ENCODE results near the gene CCL3. TPM values are rescaled to one million over a fixed set of nuclear protein-coding genes. Genes with fewer than 3 reads are reported as not detected.
"Not testable (repeated sequence)": the region's sequence is repeated elsewhere in the genome, so short reads cannot be mapped to it uniquely, and the experiment has no call there.

CCL3 gene
- total and polyA plus RNA-seq, 7 experiments from 2014 or later = 1.6 to 72.5 (median 44.0) TPM; not detected in 2

GRCh38 chr17:36103401-36103975 lies 13.5 kb upstream of the CCL3 start, which contains the start of gene CCL4:
Gene CCL4 (plus strand): TSS chr17:36103827. CDS start chr17:36103906, 79 bp downstream.
- H3K4me3 ChIP-seq (ENCODE audit: low read length) = peak within 1 kb of the TSS; percentile 4
- H3K27ac ChIP-seq (ENCODE audit: low read depth, low read length); POLR2A ChIA-PET; H3K9me3 ChIP-seq (ENCODE audit: control insufficient read depth in 2 of 3, low read length in 3 of 3); H3K9me3 Mint-ChIP-seq; CTCF ChIA-PET; H3K36me3 ChIP-seq (ENCODE audit: control insufficient read depth in 2 of 3, insufficient read depth in 3 of 3, low read length in 3 of 3); DNase-seq; H3K27me3 ChIP-seq (ENCODE audit: control insufficient read depth in 2 of 2, insufficient read depth in 2 of 2, low read length in 2 of 2); H3K36me3 Mint-ChIP-seq; intact Hi-C loops (cut with micrococcal nuclease): not testable (repeated sequence)
- Mint-ChIP-seq H3K4me3 (peak within 1 kb of the TSS in 4 of 10 donors; percentile 30 to 83 (median 46)), H3K4me1 (peaks cover 0 to 17% (median 5%) of the 10 kb centered on the region in 7 donors), H3K27me3 (peaks cover 19 to 39% (median 26%) of the 10 kb centered on the region in 5 donors), H3K27ac (peak within 1 kb of the TSS in 3 of 9 donors; percentile 34 to 82 (median 35))
- peaks cover 0 to 43% of the 10 kb centered on the region in 2 donors for H3K4me1 ChIP-seq (ENCODE audit: control insufficient read depth in 2 of 2, insufficient read depth in 2 of 2, low read length in 2 of 2)
- ATAC-seq = peak; percentile 83

GRCh38 chr17:36099004-36099403 lies 9.1 kb upstream of the CCL3 start:
- H3K27me3 ChIP-seq (ENCODE audit: control insufficient read depth in 2 of 2, insufficient read depth in 2 of 2, low read length in 2 of 2); H3K36me3 Mint-ChIP-seq; CTCF ChIA-PET; DNase-seq; POLR2A ChIA-PET; H3K27ac Mint-ChIP-seq; intact Hi-C loops (cut with micrococcal nuclease); H3K36me3 ChIP-seq (ENCODE audit: control insufficient read depth in 2 of 3, insufficient read depth in 3 of 3, low read length in 3 of 3); H3K9me3 ChIP-seq (ENCODE audit: control insufficient read depth in 2 of 3, low read length in 3 of 3); H3K4me3 Mint-ChIP-seq; ATAC-seq; H3K9me3 Mint-ChIP-seq; H3K27ac ChIP-seq (ENCODE audit: low read depth, low read length); H3K4me3 ChIP-seq (ENCODE audit: low read length): not testable (repeated sequence)
- H3K4me1 ChIP-seq (ENCODE audit: control insufficient read depth in 2 of 2, insufficient read depth in 2 of 2, low read length in 2 of 2) = peaks cover 0 to 28% of the 10 kb centered on the region in 2 donors
- Mint-ChIP-seq H3K4me1 (peaks cover 0 to 12% (median 0%) of the 10 kb centered on the region in 7 donors), H3K27me3 (peaks cover 12 to 24% (median 17%) of the 10 kb centered on the region in 5 donors)

- Mint-ChIP-seq H3K27me3 (peaks cover 14 to 34% (median 18%) of the 10 kb centered on the region in 5 donors), H3K4me1 (peaks cover 0 to 12% (median 0%) of the 10 kb centered on the region in 7 donors), H3K4me3 (no peak overlapping the region), H3K27ac (no peak overlapping the region), H3K36me3 (no peaks in the 10 kb centered on the region), H3K9me3 (peaks cover 0 to 3% (median 0%) of the 10 kb centered on the region in 11 donors)
- Histone ChIP-seq H3K27ac (ENCODE audit: low read depth, low read length) (no peak overlapping the region), H3K36me3 (ENCODE audit: control insufficient read depth in 2 of 3, insufficient read depth in 3 of 3, low read length in 3 of 3) (no peaks in the 10 kb centered on the region), H3K4me1 (ENCODE audit: control insufficient read depth in 2 of 2, insufficient read depth in 2 of 2, low read length in 2 of 2) (peaks cover 0 to 17% of the 10 kb centered on the region in 2 donors), H3K9me3 (ENCODE audit: control insufficient read depth in 2 of 3, low read length in 3 of 3) (no peaks in the 10 kb centered on the region), H3K4me3 (ENCODE audit: low read length) (no peak overlapping the region), H3K27me3 (ENCODE audit: control insufficient read depth in 2 of 2, insufficient read depth in 2 of 2, low read length in 2 of 2) (no peaks in the 10 kb centered on the region)
- CTCF ChIA-PET = no interaction called here
- ATAC-seq (no peak), DNase-seq (no peak)
- POLR2A ChIA-PET = no interaction called here
- intact Hi-C loops (cut with micrococcal nuclease) = no loop called here
These were observed 6.0 kb upstream of the CCL3 start for GRCh38 chr17:36095992-36096391.

- DNase-seq (no peak), ATAC-seq (no peak)
- no peaks in the 10 kb centered on the region for H3K36me3 Mint-ChIP-seq
- Histone ChIP-seq H3K27ac (ENCODE audit: low read depth, low read length) (no peak overlapping the region), H3K27me3 (ENCODE audit: control insufficient read depth in 2 of 2, insufficient read depth in 2 of 2, low read length in 2 of 2) (no peaks in the 10 kb centered on the region), H3K4me3 (ENCODE audit: low read length) (no peak overlapping the region), H3K36me3 (ENCODE audit: control insufficient read depth in 2 of 3, insufficient read depth in 3 of 3, low read length in 3 of 3) (no peaks in the 10 kb centered on the region), H3K9me3 (ENCODE audit: control insufficient read depth in 2 of 3, low read length in 3 of 3) (no peaks in the 10 kb centered on the region), H3K4me1 (ENCODE audit: control insufficient read depth in 2 of 2, insufficient read depth in 2 of 2, low read length in 2 of 2) (peaks cover 0 to 27% of the 10 kb centered on the region in 2 donors)
- intact Hi-C loops (cut with micrococcal nuclease) = no loop called here
- peaks cover 0 to 22% (median 0%) of the 10 kb centered on the region in 7 donors for H3K4me1 Mint-ChIP-seq
- ChIA-PET POLR2A (no interaction called here), CTCF (no interaction called here)
- H3K4me3 Mint-ChIP-seq = no peak overlapping the region
- H3K27me3 Mint-ChIP-seq = peaks cover 15 to 40% (median 26%) of the 10 kb centered on the region in 5 donors
- peaks cover 0 to 3% (median 0%) of the 10 kb centered on the region in 11 donors for H3K9me3 Mint-ChIP-seq
- H3K27ac Mint-ChIP-seq = no peak overlapping the region
These were observed 4.8 kb upstream of the CCL3 start for GRCh38 chr17:36094746-36095145.

- Histone ChIP-seq H3K4me3 (ENCODE audit: low read length) (no peak overlapping the region), H3K27ac (ENCODE audit: low read depth, low read length) (no peak overlapping the region), H3K36me3 (ENCODE audit: control insufficient read depth in 2 of 3, insufficient read depth in 3 of 3, low read length in 3 of 3) (no peaks in the 10 kb centered on the region), H3K27me3 (ENCODE audit: control insufficient read depth in 2 of 2, insufficient read depth in 2 of 2, low read length in 2 of 2) (no peaks in the 10 kb centered on the region), H3K9me3 (ENCODE audit: control insufficient read depth in 2 of 3, low read length in 3 of 3) (no peaks in the 10 kb centered on the region), H3K4me1 (ENCODE audit: control insufficient read depth in 2 of 2, insufficient read depth in 2 of 2, low read length in 2 of 2) (peaks cover 0 to 33% of the 10 kb centered on the region in 2 donors)
- DNase-seq (no peak), ATAC-seq (no peak)
- Mint-ChIP-seq H3K9me3 (peaks cover 0 to 3% (median 0%) of the 10 kb centered on the region in 11 donors), H3K4me1 (peaks cover 0 to 24% (median 0%) of the 10 kb centered on the region in 7 donors), H3K27me3 (peaks cover 15 to 44% (median 25%) of the 10 kb centered on the region in 5 donors), H3K27ac (peak overlapping the region in 1 of 9 donors; percentile 56), H3K36me3 (no peaks in the 10 kb centered on the region), H3K4me3 (no peak overlapping the region)
- intact Hi-C loops (cut with micrococcal nuclease) = no loop called here
- CTCF ChIA-PET = no interaction called here
- POLR2A ChIA-PET = no interaction called here
These were observed 4.3 kb upstream of the CCL3 start for GRCh38 chr17:36094232-36094631.

GRCh38 chr17:36092715-36093114 lies 2.8 kb upstream of the CCL3 start:
- H3K9me3 Mint-ChIP-seq; H3K4me3 ChIP-seq (ENCODE audit: low read length); ATAC-seq; H3K36me3 ChIP-seq (ENCODE audit: control insufficient read depth in 2 of 3, insufficient read depth in 3 of 3, low read length in 3 of 3); CTCF ChIA-PET; H3K9me3 ChIP-seq (ENCODE audit: control insufficient read depth in 2 of 3, low read length in 3 of 3); H3K36me3 Mint-ChIP-seq; H3K27ac ChIP-seq (ENCODE audit: low read depth, low read length); H3K4me3 Mint-ChIP-seq; intact Hi-C loops (cut with micrococcal nuclease); H3K27me3 ChIP-seq (ENCODE audit: control insufficient read depth in 2 of 2, insufficient read depth in 2 of 2, low read length in 2 of 2); DNase-seq; H3K27ac Mint-ChIP-seq: not testable (repeated sequence)
- peaks cover 0 to 35% of the 10 kb centered on the region in 2 donors for H3K4me1 ChIP-seq (ENCODE audit: control insufficient read depth in 2 of 2, insufficient read depth in 2 of 2, low read length in 2 of 2)
- Mint-ChIP-seq H3K27me3 (peaks cover 13 to 49% (median 27%) of the 10 kb centered on the region in 5 donors), H3K4me1 (peaks cover 0 to 28% (median 0%) of the 10 kb centered on the region in 7 donors)
- POLR2A ChIA-PET = interaction anchor here (0.7 kb wide), 1 partner anchor 1256 kb away, joined by 3 read pairs; no protein-coding TSS in a partner anchor

GRCh38 chr17:36092230-36092629 lies 2.3 kb upstream of the CCL3 start:
- peak overlapping the region in 1 of 9 donors; percentile 30 for H3K27ac Mint-ChIP-seq
- intact Hi-C loops (cut with micrococcal nuclease) = no loop called here
- no peaks in the 10 kb centered on the region for H3K9me3 ChIP-seq (ENCODE audit: control insufficient read depth in 2 of 3, low read length in 3 of 3)
- H3K9me3 Mint-ChIP-seq = peaks cover 0 to 3% (median 0%) of the 10 kb centered on the region in 11 donors
- peaks cover 0 to 28% (median 0%) of the 10 kb centered on the region in 7 donors for H3K4me1 Mint-ChIP-seq
- DNase-seq (peak in 1 of 9 donors; percentile 47), ATAC-seq (no peak)
- H3K27ac ChIP-seq (ENCODE audit: low read depth, low read length) = no peak overlapping the region
- H3K27me3 Mint-ChIP-seq = peaks cover 13 to 49% (median 27%) of the 10 kb centered on the region in 5 donors
- H3K27me3 ChIP-seq (ENCODE audit: control insufficient read depth in 2 of 2, insufficient read depth in 2 of 2, low read length in 2 of 2) = no peaks in the 10 kb centered on the region
- H3K36me3 Mint-ChIP-seq = no peaks in the 10 kb centered on the region
- H3K4me3 Mint-ChIP-seq = no peak overlapping the region
- CTCF ChIA-PET = no interaction called here
- H3K4me3 ChIP-seq (ENCODE audit: low read length) = no peak overlapping the region
- no peaks in the 10 kb centered on the region for H3K36me3 ChIP-seq (ENCODE audit: control insufficient read depth in 2 of 3, insufficient read depth in 3 of 3, low read length in 3 of 3)
- POLR2A ChIA-PET = interaction anchor here (0.7 kb wide), 1 partner anchor 1255 kb away, joined by 3 read pairs; no protein-coding TSS in a partner anchor
- peaks cover 0 to 35% of the 10 kb centered on the region in 2 donors for H3K4me1 ChIP-seq (ENCODE audit: control insufficient read depth in 2 of 2, insufficient read depth in 2 of 2, low read length in 2 of 2)

Measured in naive thymus-derived CD4-positive, alpha-beta T cell (primary cell).